ENCODE measurements around the gene KCNA2. TPM values are rescaled to one million over a fixed set of nuclear protein-coding genes. Genes with fewer than 3 reads are reported as not detected.
A peak's percentile ranks its signal among the peaks of the same experiment; 100 is the strongest.

Gene KCNA2
- total RNA-seq, 1 donor from 2014 or later = 0.64 TPM

DNA sequence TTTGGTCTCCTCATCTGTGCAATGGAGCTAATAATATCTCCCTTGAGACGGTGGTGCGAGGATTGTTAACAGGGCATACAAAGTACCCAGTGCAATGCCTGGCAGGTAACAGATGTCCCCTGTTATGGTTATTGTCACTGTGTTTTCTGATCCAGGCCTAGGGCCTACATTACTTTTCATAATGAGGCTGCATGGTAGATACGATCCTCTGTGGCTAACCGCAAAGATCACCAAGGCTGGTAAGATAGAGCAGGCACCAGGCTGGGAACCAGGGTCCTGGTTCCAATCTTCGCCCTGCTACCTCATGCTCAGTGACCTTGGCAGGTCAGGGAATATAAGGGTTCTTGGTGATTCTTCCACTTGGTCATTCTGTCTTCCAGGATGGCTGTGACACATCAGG, 22.7 kb downstream of the KCNA2 start:
- intact Hi-C loops (cut with micrococcal nuclease) = no loop called here
- ATAC-seq (no peak), DNase-seq (no peak)

DNA sequence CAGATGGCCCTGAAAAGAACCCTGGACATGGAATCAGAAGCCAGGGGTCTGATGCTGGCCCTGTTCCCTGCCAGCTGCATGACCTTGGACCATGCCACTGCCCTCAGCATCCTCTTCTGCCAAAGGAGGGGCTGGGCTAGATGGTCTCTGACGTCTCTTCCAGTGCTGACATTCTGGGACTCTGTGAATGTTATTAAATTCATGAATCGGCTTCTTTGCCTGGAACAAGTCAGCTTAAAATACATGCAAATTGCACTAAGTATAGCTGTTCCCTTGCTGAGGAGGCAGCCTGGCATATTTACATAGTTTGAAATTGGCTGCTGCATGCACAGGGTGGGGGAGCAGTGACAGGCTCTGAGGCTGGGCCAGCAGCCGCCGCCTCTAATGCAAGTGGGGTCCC, 23.8 kb downstream of the KCNA2 start:
- DNase-seq (no peak), ATAC-seq (no peak)
- intact Hi-C loops (cut with micrococcal nuclease) = no loop called here

DNA sequence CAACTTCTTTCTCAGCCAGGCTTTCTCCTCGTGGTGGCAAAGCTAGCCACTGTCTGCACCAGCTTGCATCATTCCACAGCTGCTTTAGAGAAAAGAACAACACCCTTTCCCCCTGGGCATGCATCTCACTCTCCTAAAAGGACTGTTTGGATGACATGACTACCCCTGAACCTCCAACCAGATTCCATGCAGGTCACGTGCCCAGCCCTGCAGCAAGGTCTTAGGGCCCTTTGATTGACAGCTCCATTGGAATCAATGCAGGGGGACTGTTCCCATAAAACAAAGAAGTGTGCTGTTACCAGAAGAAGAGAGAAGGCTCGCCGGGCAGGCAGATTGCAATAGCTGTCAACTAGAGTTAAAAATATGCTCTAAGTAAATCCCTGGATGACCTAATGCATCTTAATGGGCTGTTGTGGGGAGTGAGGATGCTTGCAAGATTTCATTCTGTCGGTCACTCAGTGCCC, 24.4 kb downstream of the KCNA2 start:
- ATAC-seq = no peak
- intact Hi-C loops (cut with micrococcal nuclease) = no loop called here
- DNase-seq = no peak

DNA sequence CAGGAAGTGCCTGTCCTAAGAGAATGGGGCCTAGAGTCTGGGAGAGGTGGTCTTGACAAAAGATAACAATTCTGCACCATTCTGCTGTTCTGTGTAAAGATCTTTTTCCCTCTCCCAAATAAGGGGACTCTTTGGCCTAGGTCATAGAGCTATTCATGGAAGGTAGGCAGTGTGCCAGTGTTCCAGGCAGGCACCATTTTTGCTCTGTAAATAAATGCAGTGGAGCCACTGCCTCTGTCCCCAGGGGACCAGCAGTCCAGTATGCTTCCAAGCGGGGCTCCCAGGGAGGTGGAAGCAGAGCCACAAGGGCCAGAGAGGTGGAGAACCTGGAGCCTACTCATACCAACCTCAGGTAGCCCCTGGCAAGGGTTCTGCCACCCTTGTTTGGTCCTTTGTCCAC, 25.9 kb downstream of the KCNA2 start:
- ATAC-seq = peak; percentile 78
- no peak for DNase-seq
- intact Hi-C loops (cut with micrococcal nuclease) = no loop called here

DNA sequence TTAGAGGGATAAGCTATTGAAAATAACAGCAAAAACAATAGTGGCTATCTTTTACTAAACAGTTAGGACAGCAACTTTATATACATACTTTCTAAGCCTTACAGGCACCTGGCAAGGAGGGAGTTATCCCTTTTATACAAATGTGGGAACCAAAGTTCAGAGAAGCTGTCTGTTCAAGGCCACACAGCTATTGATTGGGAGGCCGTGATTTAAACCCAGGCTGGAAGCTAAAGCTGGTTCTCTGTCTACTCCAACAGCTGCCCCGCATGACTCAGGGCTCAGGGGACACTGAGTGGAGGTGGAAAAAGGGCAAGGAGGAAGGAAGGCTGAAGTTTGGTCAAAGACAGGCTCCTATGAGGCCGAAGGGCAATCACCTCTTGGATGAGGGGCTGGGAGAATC, 26.7 kb downstream of the KCNA2 start:
- DNase-seq (no peak), ATAC-seq (no peak)
- intact Hi-C loops (cut with micrococcal nuclease) = no loop called here

DNA sequence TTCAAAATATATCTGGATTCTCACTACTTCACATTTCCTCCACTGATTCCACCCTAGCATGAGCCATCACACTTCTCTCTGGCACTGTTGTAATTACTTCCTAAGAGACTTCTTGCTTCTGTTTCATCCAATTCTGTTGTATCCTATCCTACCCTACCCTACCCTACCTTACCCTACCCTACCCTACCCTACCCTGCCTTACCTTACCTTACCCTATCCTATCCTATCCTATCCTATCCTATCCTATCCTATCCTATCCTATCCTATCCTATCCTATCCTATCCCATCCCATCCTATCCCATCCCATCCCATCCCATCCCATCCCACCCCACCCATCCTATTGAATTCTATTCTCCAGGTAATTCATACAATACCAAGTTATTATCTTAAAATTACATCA, 29.7 kb downstream of the KCNA2 start:
- intact Hi-C loops (cut with micrococcal nuclease) = no loop called here
- ATAC-seq (no peak), DNase-seq (no peak)

DNA sequence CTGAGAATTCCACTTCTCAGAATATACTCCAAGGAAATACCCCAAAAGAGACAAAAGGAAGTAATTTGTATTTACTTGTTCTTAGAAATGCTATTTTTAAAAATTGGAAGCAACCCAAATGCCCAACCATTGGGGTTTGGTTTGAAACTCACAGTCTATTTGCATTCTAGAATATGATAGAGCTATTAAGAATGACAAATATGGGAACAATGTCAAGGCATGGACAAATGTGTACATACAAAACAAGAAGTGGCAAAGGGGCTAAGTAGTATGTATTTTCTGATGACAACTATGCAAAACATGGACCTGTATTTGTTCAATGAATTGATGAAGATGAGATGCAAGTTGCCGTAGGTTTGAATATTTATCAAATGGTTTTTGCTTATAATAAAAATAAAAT, 32.8 kb downstream of the KCNA2 start:
- intact Hi-C loops (cut with micrococcal nuclease) = no loop called here
- no peak for DNase-seq
- no peak for ATAC-seq

DNA sequence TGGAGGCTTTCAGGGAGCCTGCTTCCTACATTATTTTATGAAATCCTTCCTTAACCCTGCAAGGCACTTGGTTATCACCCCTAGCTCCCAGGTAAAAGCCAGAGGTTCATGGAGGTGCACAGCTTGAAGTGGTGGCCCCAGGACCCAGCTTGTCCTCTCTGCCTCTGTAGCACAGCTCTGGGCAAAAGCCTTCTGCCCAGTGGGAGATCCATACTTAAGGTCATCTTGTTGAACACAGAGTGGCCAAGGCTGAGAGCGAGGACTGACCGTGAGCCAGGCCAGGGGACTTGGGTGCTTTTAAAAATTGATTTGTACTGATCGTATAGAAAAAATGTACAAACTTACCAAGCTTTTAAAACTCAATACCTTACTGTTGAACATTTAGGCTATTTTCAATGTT, 33.4 kb downstream of the KCNA2 start:
- DNase-seq = no peak
- no peak for ATAC-seq
- intact Hi-C loops (cut with micrococcal nuclease) = no loop called here

DNA sequence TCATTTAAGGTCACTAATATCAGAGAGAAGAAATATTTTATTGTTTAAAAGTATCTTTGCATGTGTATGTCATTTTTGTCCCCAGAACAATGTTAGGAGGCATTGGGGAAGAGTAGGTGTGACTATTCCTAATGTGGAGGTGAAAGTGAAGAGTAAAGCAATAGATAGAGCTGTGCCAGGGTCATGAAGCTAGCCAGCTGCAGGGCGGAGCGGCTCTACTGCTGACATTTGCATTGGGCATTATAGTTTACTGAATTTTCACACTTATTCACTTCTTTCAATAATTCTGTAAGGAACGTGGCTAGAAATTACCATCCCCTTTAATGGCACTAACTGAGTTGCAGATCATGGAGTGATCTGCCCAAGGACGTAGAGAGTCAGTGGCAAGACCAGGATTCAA, 35.3 kb downstream of the KCNA2 start:
- intact Hi-C loops (cut with micrococcal nuclease) = no loop called here
- no peak for ATAC-seq
- no peak for DNase-seq

DNA sequence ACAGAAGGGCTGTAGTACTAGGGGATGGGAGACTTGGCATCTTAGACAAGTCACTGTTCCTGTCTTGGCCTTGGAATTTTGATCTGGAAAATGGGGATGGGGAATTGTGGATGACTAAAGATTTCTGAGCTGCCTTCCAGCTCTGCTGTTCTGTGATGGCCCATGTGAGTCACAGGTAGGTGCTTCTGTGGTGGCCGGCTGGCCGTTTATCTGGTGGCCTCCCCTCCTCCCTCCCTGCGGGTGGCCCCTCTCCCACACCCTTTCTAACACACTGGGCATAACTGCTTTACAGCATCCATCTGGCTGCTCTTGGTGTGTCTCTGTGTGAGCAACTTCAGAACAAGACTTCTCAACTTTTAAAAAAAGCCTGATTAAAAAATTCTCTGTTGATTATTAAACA, 35.9 kb downstream of the KCNA2 start:
- ATAC-seq (no peak), DNase-seq (no peak)
- intact Hi-C loops (cut with micrococcal nuclease) = no loop called here

DNA sequence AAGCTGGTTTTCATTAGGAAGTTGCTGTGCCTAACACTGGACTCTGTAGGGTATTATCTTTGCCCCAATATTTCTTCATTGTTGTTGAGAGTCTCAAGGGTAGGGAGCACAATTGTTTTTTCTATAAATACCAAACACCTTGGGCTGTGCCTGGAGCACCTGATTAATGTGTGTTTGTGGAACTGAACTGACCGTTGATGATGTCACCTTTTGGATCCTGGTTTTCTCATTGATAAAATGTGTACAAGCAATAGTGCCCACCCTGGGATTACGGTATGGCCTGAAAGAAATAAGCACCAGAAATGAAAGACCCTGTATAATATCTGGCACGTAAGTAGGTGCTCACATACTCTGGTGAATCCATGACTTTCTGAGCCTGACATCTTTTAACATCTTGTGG, 39.3 kb downstream of the KCNA2 start:
- DNase-seq = no peak
- no peak for ATAC-seq
- intact Hi-C loops (cut with micrococcal nuclease) = no loop called here

DNA sequence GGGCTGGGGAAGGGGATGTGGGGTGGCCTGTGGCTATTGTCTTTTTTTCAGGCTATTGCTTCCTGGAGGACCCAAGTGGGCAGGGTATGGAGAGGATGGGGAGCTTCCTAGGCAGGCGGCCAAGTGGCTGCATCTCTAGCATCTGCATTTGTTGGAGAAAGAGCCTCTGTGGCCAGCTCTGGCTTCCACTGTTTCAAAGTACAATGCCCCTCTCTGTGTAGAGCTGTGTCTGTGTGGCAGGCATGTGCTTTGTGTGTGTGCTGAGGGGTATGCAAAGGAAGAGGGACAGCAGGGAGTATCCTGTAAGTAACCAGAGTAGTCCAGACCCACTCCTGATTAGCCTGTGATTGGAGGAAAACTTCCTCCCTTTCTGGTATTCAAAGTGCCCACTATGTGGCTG, 40.6 kb downstream of the KCNA2 start:
- ATAC-seq (no peak), DNase-seq (no peak)
- intact Hi-C loops (cut with micrococcal nuclease) = no loop called here

DNA sequence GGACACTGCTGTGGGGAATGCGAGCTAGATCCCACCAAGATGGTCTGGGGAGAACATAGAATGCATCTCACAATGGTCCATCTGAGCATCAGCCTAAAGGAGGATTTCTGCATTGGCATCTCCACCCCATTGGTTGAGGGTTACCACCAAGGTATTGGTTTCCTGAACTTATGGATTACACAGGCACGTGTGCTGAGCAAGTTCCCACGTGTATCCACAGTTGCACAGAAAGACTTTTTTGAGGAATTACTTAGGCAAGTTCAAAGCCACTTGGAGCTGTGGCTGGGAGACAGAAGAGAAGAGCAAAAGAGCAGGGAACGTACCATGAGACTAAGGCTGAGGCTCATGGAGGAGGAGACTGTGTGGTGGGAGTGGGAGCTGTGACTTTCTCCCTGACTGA, 43.1 kb downstream of the KCNA2 start:
- DNase-seq (no peak), ATAC-seq (no peak)
- intact Hi-C loops (cut with micrococcal nuclease) = no loop called here

DNA sequence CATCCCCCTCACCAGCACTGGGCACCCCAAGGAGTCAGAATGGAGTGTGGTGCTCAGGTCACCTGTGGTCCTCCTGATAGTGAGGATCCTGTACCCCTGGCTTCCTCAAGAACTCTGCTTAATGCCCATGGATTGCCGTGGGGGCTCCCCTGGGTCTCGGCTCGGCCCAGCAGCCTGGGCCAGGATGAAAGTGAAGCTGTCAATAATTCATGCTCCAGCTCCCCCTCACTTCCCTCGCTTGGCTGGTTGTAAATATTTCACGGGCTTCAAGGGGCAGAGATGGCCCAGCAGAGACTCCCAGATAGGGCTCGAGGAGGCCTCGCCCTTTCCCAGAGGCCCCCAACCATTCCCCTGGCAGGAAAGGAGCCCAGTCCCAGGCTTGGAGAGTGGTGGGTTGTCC, 44.6 kb downstream of the KCNA2 start:
- DNase-seq (no peak), ATAC-seq (no peak)
- intact Hi-C loops (cut with micrococcal nuclease) = no loop called here

DNA sequence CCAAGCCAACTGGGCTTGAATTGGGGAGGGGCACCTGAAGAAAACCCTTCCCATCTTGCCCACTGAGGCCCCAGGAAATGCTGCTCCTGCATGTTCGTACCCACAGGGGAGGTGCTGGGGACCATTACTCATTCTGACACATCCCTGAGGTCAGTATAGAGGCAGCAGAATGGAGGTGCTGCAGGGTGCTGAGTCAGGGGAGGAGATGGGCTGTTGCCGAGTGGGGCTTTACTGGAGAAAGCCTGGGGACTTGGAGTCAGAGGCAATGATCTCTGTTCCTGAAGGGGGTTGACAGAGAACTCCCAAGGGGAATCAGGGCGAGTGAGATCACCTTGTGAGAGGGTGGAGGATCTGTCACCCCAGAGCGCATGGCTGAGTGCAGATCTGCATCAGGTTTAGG, 47.0 kb downstream of the KCNA2 start:
- ATAC-seq = no peak
- intact Hi-C loops (cut with micrococcal nuclease) = loop anchor here (10.0 kb wide), 1 partner anchor 56 kb away; no protein-coding TSS in a partner anchor
- no peak for DNase-seq

DNA sequence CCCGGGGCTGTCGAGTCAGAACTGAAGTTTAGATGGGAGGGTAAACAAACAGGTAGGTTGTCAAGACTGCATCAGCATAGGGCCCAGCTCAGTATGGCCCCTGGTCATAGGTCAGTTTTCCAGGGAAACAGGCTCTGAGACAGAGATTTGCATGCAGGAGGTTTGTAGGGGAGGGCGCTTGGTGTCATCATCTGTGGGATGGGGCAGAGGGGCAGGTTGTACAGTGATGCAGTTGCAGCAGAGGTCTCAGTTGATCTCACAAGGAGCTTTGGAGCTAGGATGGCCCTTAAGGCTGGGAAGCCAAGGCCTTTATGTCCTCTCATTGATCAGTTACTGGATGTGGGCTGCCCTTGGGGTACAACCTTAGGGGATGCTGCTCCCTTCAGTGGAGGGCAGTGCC, 48.7 kb downstream of the KCNA2 start:
- ATAC-seq (no peak), DNase-seq (no peak)
- intact Hi-C loops (cut with micrococcal nuclease) = loop anchor here (10.0 kb wide), 1 partner anchor 57 kb away; no protein-coding TSS in a partner anchor

DNA sequence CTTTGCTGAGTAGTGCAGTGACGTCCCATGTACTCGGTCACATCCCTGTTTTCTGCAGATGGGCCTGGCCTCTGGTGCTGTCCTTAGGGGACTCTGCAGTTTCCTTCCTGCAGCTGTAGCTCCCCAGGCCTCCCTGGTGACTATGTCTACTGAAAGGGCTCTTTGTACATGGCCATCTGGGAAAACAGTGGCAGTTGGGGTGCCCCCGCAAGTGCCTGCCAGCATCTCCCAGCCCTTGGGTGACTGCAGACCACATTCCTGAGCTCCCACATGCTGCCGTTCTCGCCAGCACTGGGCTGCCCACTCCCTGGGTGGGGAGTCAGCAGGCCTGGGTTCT, 49.7 kb downstream of the KCNA2 start:
- ATAC-seq = peak; percentile 61
- intact Hi-C loops (cut with micrococcal nuclease) = loop anchor here (10.0 kb wide), 1 partner anchor 58 kb away; no protein-coding TSS in a partner anchor
- DNase-seq = peak; percentile 39

DNA sequence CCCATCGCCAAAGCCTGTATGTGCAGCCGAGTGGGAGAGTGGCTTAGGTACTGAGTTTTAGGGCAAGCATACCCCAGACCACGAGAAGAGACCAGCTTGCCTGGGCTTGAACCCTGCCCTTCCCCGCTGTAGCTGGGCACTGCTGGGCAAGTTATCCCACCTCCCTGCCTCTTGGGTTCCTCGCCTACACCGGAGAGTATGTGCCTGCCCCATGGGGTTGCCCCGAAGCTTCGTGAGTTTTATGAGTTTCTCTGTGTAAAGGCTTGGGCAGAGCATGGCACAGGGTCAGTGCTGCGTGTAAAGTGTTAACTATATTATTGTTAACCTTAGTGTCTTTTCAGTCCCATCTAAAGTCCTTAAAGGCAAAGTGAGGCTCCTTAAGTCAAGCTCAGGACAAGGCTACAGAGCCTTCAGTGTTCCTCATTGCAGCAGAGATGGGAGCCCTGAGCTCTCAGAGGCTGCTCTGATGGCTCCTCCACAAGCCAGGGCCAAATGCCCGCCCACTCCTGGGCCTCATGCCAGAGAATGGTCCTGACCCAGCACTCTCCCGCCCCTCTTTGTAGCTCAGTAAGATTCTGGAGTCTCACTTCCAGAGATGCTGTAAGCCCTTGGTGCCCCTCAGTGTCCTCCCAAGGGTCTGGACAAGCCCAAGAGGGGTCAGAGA, 50.2 kb downstream of the KCNA2 start:
- DNase-seq = peak; percentile 81
- intact Hi-C loops (cut with micrococcal nuclease) = loop anchor here (10.0 kb wide), 1 partner anchor 59 kb away; no protein-coding TSS in a partner anchor
- peak; percentile 87 for ATAC-seq

DNA sequence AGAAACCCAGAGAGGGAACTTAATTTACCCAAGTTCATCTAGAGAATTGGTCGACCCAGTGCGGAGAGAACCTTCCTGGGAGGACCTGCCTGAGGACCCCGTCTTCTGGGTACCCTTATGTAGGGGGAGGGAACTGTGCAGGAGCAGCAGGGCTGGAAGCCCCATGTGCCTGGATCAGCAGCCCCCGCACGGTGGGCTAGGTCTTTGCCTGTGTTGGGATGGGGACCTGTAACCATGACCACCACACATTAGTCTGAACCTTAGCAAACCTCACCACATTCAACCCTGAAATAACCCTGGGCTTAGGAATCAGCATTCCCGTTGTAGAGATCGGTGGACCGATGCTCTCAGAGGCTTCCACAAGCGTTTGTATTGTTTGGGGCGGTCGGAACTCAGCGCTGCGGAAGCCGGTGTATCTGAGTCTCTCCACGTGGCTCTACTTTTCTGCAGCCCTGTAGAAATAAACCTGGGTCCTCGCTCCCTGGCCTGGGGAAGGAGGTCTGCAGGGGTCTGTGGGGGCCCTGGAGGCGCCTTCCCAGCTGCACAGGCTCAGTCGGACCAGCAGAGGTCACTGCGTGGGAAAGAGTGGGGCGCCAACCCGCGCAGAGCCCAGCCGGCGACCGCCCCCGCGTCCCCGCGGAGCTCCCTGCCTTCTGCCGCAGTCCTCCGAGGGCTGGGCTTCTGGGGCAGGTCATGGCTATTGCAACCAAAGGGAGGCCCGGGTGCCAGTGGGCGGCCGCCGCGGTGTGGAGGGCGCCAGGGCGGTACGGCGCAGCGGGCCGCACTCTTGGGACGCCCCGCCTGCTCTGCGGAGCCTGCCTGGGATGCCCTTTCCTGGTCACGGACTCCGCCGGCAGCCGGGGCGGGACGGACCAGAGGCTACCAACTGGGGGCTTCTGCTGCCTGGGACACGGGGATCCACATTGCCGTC, 51.0 kb downstream of the KCNA2 start:
- ATAC-seq (peak; percentile 93), DNase-seq (peak; percentile 78)
- intact Hi-C loops (cut with micrococcal nuclease) = loop anchor here (10.0 kb wide), 1 partner anchor 60 kb away; no protein-coding TSS in a partner anchor

DNA sequence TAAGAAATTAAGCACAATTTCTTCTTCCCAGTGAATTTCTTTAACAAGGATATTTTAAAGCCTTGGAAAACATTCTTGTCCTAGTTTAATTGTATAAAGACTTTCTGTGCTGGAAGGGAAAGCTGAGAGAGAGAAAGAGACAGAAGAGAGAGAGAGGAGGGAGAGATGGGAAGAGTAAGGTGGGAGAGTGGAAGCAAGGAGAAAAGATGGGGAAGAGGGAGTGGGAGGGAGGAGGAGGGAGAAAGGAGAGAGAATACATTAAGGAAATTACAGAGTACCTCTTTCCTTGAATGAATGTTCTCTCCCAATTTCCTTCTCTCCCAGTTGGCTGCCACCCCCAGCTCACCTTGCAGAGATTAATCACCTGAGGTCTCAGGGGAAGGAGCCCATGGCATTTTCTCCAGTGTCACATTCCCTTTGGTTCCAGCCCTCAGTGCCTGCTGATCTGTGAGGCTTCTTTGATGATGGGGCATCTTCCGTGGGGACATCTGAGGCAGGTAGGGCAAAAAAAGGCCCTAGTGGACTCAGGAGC, 54.8 kb downstream of the KCNA2 start:
- ATAC-seq (no peak), DNase-seq (no peak)
- intact Hi-C loops (cut with micrococcal nuclease) = loop anchor here (10.0 kb wide), 1 partner anchor 63 kb away; no protein-coding TSS in a partner anchor

Measured in left ventricle myocardium superior (tissue), 1 donor.